AML-193 (cell line): ENCODE measurements around the gene RAE1.

Experiments
- DNase-seq, 2 experiments: peaks; one replicate each; lab custom pipeline; 2025; lab: John Stamatoyannopoulos, UW

Gene RAE1

GRCh38 chr20:57351042-57351783 lies at the start of gene RAE1:
Gene RAE1, plus strand, starts transcription at chr20:57351255. Its CDS starts 2,784 bp downstream, at chr20:57354039.
- peak; percentile 89 to 90 for DNase-seq

- no peak for DNase-seq
These were observed 44.3 kb upstream of the RAE1 start for GRCh38 chr20:57306747-57307146.

GRCh38 chr20:57308451-57309271 lies 42.4 kb upstream of the RAE1 start:
- DNase-seq: no peak

DNA sequence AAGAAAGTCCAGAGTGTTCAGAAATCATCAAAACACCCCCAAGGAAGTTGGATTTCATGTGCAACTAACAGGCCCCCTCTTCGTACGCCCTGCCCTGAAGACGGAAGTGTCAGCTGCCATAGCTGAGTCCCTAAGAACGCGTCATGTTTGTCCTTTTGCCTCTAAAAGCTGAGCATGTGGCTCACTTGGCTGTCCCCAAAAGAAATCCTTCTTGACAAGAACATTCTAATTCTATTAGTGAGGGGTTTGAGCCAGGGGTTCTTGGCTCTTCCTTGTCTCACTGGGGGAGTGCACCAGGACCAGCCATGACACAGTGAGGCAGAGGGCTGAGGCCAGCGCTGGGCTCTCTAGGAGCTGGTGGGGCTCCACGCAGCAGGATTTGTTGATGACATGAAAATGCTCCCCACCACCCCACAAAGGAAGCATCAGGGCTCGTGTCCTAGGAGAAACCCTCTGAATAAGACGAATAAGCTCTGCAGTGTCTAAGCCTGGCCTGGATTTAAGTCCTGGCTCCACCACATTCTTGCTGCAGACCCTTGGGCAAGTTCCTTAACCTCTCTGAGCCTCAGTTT lies 41.4 kb upstream of the RAE1 start:
- no peak for DNase-seq

GRCh38 chr20:57310821-57311514 lies 40.1 kb upstream of the RAE1 start:
- DNase-seq: no peak

DNA sequence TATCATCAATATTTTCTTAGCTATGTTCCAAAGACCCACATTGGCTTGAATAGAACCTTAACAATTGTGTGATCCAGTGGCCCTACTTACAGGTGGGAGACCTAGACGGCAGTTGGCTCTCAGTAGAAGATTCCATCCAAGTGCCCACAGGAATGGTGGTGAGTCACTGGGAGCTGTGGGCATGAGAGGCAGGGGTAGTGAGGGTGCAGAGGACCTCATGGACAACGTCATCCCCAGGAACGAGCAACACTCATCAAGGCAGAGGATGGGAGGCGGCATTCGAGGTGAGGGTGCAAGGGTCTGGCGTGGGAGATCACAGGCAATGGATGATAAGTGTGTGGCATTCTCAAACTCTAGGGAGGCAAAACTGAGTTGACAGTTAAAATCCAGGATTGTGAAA lies 38.9 kb upstream of the RAE1 start:
- no peak for DNase-seq

GRCh38 chr20:57313230-57313629 lies 37.8 kb upstream of the RAE1 start:
- no peak for DNase-seq

DNA sequence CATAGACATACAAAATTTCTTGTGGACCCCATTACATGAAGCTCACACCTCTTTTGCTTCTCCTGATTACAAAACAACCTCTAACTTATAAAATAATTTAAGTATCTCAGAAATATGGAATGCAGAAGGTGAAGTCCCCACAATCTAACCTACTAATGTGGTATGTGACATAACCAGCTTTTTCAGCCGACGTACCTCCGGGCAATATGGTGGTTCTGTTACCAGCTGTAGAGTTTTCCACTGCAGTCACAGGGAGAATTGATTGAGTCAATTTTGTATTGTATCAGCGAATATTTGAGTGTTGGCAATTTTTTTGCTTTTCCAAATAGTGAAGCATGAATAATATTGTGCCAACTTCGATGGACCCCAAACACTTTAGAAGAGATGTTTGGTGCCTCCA lies 37.1 kb upstream of the RAE1 start:
- no peak for DNase-seq

GRCh38 chr20:57315083-57315975 lies 35.7 kb upstream of the RAE1 start:
- DNase-seq: no peak

GRCh38 chr20:57315976-57316480 lies 35.0 kb upstream of the RAE1 start:
- DNase-seq: no peak

- DNase-seq: no peak
These were observed 34.3 kb upstream of the RAE1 start for GRCh38 chr20:57316795-57317201.

DNA sequence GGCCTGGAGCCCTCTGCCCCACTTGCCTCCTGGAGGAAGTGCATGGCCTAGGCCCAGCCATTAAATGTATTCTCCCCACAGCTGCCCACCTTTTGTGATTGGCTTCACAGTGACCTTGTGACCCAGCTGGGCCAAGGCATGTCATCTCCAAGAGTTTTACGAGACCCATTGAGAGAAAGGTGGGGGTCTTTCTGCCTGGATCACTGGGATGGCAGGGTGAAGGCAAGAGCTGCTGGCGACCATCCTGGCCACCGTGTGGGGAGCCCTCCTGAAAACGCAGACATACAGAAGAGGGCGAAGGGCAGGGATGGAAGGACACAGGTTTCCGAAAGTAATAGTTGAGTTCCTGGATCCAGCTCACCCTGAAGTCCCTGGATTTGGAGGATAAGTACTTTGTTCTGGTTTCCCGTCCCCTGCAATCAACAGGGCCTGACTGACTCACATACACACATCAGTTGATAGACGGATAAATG lies 33.7 kb upstream of the RAE1 start:
- no peak for DNase-seq

GRCh38 chr20:57317789-57318371 lies 33.2 kb upstream of the RAE1 start:
- DNase-seq: no peak

DNA sequence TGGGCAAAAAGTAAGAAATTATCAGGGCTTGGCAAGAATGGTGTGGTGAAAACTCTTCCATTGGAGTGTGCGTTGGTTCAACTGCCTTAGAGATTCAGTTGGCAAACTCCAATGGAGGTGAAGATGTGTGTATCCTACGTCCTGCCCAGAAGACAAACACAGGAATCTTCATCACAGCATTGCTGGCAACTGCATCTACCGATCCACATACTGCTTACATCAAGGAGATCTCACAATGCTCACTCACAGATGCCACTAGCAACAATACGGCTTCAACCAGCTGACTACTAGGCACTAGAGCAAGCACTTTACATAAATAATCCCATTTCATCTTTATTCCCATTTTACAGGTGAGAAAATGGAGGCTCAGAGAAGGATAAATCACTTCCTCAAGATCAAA lies 31.5 kb upstream of the RAE1 start:
- DNase-seq: no peak

DNA sequence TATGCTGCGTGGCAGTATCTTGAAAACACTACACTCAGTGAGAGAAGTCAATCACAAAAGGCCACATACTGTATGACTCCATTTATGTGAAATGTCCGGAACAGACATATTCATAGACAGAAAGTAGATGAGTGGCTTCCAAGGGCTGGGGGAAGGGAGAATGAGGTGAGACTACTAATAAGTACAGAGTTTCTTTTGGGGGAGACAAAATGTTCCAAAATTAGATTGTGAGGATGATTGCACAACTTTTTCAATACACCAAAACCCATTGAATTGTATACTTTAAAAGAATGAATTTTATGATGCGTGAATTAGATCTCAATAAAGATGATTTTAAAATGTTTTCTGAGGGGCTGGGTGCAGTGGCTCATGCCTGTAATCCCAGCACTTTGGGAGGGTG lies 30.7 kb upstream of the RAE1 start:
- DNase-seq: no peak

GRCh38 chr20:57321142-57321541 lies 29.9 kb upstream of the RAE1 start:
- DNase-seq: no peak

DNA sequence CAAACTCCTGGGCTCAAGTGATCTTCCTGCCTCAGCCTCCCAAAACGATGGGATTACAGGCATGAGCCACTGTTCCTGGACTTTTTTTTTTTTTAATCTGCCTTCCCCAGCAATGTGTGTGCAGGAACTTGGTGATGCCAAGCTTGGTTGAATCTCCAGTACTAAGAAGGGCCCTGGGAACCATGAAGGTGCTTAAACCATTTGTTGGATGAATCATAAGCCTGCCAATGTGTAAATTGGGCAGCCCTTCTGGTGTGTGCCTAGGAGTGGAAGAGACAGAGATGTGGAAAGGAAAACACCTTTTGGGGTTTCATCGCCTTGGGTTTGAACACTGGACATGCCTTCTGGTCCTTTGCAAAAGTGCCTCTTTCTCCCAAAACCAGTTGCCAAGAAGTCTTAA lies 28.6 kb upstream of the RAE1 start:
- no peak for DNase-seq

- DNase-seq: no peak
These were observed 28.0 kb upstream of the RAE1 start for GRCh38 chr20:57323034-57323433.

- DNase-seq: no peak
These were observed 25.3 kb upstream of the RAE1 start for GRCh38 chr20:57325632-57326356.
